Kidney capillary endothelial cell (primary cell): ENCODE data around the gene GPR161.

Experiments
- DNase-seq: peaks from one replicate; pipeline ENCODE4 v3.0.0-alpha.2; 2018; ENCODE audit warnings: low spot score

Gene GPR161

GRCh38 chr1:168110896-168111545, 25.7 kb downstream of the GPR161 start:
- no peak for DNase-seq

GRCh38 chr1:168106274-168106673, 30.5 kb downstream of the GPR161 start:
- no peak for DNase-seq

DNA sequence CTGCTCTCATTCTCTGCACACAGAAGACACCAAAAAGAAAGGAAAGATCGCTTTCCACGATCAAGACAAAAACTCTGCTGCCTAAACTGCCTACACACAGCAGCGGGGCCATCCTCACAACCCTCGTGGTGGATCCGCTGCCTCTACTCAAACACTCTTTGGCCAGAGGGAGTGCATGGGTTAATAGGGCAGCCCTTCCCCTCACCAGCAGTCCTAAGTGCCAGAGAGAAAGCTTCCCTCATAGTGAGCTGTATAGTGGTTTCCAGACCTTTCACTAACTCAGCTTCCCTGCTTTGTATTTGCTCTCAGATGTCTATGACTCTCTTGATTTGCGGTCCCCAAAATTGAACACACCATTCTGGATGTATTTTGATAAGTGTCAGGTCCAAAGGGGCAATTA, 30.9 kb downstream of the GPR161 start:
- DNase-seq, result no peak

- no peak for DNase-seq
Observed at GRCh38 chr1:168104535-168104934, 32.2 kb downstream of the GPR161 start.

DNA sequence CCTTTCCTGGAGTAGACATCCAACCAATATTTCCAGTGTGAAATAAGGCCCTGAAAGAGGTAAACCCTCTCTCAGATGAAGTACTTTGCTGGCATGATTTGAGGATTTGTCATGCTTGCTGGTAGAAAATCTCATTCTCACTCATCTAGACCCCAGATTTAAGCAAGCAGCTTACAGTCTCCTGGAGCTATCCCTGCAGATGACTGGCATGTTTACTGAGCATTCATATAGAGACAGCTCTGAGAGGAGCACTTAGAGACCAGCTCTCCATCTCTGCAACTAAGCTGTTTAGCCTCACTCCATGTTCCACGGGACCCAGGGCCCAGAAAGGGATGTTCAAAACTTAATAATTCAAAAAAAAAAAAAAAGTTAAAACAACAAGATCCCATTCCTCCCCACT, 34.2 kb downstream of the GPR161 start:
- no peak for DNase-seq

- DNase-seq, result no peak
Observed at GRCh38 chr1:168101336-168101735, 35.4 kb downstream of the GPR161 start.

DNA sequence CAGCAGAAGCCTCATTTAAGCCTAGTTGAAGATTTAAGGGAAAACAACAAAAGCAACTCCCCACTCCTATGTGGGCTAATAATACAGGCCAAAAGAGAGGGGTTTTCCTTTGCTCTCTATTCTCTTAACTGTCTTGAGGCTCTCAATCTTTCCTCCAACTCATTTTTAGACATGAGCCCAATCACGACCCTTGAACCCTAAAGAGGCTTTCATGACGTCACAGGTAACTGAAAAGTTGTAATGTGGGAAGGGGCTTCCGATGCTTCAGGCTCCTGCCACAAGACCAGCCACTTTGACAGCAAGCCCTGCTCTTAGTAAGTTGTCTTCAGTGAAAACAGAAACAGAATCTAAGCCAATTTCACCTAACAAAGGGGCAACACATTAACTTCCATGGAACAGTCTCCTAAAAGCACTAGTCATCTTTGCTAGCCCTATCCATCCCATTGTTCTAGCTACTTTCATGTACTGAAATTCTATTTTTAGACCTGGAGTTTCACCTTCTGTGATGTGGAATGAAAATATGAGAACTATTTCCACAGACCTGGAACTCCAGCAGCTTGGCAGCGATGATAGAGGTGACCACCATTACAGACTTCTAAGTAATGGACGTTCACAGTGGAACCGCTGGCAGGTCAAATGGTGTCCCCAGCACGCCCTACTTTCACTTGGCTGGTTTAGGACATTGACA, 36.3 kb downstream of the GPR161 start:
- DNase-seq, result no peak

DNA sequence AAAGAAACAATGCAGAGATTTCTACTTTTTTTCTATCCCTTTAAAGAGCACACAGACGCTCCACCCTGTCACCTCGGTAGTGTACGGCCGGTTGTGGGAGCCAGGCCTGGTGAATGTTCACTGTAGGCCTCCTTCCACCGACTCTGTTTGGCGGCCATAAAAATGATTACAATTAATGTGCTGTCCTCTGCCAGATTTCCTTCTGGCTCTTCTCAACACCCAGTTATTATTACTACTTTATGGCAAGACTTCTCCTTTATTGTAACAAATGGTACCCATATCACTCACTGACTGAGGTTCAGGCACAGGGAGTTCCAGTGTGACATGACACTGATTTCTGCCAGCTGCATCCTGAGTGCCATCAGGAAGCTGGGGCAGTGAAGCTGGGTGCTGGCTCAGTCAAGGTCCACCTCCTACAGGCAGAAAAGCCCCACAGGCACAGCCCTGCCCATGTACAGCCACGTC, 37.4 kb downstream of the GPR161 start:
- no peak for DNase-seq

GRCh38 chr1:168098534-168099320, 38.0 kb downstream of the GPR161 start:
- no peak for DNase-seq

GRCh38 chr1:168097921-168098528, 38.7 kb downstream of the GPR161 start:
- DNase-seq, result no peak

DNA sequence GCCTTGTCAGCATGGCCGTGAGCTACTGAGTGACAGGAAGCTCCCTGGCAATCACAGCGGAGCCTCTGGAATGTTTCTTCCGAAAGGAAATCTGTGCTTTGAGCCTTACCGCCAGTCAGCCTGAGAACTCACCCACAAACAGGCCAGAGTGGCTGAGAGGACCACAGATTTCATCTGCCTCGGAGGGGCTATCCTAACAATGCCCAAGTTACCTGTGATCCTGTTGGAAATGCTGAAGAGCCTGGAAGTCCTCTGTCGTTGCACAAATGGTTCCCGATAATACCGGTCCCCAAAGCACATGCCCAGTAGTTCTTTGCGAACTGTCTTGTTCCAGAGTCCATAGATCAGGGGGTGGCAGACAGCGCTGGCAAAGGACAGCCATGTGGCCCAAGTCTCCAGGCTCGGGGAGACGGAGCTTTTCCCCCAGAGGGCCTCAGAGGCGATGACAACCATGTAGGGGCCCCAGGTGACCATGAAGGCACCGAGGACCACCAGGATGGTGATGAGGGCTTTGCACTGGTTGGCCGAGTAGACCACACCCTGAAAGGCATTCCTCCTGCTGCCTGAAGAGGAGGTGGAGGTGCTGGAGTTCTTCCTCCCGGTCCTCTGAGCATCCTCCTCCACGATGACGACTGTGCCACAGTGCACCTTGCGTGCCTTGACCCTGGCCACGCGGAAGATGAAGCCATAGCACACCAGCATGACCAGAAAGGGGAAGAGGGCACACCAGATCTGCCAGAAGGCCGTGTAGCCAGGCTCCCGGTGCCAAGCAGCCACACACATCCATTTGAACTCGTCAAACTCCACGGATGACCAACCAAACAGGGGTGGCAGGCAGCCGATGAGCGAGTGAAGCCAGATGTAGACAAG, 40.2 kb downstream of the GPR161 start:
- DNase-seq, result no peak

GRCh38 chr1:168095476-168095875, 41.3 kb downstream of the GPR161 start:
- no peak for DNase-seq

DNA sequence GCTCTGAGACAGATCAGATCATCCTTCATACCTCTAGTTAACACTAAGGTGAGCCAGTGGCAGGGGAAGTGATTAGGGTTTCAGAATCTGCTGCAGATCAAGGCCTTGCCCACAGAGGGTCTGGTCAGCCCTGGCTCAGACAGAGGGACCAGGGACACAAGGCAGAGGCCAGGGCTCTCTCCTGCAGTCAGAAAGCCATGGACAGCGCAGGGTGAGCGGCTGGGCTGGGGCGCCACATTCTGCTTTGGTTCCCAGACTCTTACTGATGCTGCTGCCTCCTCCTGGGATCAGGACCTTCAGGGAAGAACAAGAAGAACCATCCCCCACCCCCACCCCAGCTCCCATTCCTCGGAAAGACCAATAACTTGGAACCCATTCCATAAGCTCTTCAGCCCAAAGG, 43.1 kb downstream of the GPR161 start:
- no peak for DNase-seq

DNA sequence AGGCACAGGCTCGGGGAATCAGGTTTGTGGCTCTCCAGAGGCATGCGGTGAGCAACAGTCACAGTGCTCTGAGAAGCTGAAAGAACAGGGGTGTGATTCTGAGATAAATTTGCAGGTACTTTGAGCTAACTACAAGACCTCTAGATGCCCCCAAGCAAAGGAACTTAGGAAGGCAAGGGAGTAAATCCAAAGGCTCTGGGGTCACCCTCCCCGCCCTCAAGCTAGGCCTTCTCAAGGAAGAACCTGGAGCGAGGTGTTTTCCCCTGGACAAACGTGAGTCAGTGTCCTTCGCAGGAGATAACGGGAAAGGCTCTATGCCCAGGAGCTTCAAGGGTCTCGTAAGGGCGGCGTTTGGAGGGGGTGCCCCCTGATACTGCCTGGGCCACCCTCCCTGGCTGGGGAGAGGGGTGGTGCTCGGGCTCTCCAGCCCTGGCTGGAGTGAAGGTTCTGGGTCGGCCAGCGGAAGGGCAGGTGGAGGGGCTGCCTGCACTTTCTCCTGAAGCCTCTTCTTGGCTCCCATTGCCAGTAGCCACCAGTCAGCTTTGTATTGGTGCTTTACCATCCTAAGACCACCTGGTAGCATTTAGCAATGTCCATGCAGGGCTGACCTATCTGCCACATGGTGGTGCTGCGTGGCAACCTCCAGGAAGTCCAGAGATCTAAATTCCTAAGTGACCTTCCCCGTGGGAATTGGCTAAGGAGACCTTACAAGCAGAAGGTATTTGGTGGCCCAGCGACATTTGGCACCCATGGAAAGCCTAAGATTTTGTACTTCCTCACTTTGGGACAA, 44.0 kb downstream of the GPR161 start:
- no peak for DNase-seq

- no peak for DNase-seq
Observed at GRCh38 chr1:168091720-168092550, 44.8 kb downstream of the GPR161 start.

GRCh38 chr1:168091063-168091462, 45.7 kb downstream of the GPR161 start:
- DNase-seq, result no peak

GRCh38 chr1:168090395-168090794, 46.3 kb downstream of the GPR161 start:
- DNase-seq, result no peak

DNA sequence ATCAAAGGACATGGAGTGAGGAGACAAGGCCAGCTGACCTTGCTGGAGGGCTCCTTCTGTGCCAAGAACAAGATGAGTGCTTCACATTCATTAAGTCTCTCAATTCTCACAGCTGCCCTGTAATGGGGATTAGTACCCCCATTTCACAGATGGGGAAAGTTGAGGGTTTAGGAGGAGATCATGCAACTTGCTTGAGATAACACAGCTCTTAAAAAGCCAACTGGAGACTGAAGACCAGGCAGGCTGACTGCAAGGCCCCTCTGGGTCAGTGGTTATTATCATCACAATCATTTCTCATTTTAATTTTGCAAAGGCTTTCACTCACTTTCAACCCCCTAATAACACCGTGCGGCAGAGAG, 46.8 kb downstream of the GPR161 start:
- no peak for DNase-seq

DNA sequence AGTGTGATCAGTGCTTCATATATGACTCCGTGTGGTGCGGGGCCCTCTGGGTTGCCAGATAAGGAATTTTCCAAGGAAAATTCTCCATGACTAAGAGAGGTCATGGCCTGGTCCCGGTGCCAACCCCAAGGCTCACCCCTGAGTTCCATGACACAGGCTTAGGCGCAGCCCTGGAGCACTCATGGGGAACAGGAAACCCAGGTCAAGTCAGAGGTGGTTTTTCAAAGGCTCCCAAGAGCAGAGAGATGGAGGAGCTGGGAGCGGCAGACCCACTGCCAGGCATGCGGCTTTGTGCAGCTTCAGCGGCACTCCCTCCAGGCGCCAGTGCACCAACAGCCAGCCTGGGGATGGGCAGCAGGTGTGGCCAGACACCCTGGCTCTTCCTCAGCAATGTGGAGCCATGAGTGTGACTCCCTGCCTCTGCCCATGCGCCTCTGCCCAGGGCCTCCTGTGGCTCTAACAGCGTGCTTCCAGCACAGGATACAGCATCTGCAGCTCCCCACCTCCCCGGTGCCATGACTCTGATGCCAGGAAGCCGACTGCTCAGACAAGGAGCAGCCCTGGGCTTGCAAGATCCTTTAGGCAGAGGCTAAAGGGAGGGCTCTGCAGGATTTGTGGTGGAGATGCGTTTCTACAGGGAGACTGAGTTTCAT, 47.3 kb downstream of the GPR161 start:
- no peak for DNase-seq
